Activated naive CD4-positive, alpha-beta T cell treated with Interleukin-2 at 50 U/mL for 16 hours (primary cell): ENCODE data around the gene PKDREJ.
A peak's percentile ranks its signal among the peaks of the same experiment; 100 is the strongest.

Experiments used
- DNase-seq: peaks from one replicate; pipeline ENCODE4 v3.0.0-alpha.2; 2020

PKDREJ gene

DNA sequence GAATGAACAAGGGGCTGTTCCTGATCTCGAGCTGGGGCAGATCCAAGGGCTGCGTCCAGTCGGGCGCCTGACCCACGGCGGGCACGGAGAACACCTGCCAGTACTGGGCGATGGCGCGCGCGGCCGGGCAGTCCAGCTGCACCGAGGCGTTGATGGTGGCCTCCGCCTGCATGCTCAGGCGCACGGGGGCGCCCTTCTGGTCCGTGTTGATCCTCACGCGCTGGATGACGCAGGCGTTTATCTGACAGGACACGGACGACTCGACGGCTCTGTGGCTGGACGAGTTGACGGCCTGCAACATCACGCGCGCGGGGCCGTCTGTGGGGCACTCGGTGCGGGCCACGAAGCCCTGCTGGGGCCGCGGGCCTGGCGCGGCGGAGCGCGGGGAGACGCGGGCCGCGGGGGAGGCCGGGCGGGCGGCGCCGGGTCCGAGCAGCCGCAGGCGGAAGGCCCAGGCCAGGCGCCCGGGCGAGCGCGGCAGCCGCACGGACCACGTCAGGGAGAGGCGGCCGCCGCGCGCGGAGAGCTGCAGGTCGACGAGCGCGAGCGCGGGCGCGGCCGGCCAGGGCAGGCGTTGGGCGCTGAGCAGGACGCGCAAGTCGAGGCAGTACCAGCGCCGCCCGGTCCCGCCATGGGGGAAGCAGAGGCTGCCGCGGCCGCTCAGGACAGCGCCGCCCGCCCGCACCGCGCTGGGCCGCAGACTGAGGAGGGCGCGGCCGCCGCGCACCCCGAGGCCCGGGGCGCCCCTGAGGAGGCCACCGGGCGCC, 511 bp downstream of the PKDREJ start:
- DNase-seq, result peak; percentile 17

DNA sequence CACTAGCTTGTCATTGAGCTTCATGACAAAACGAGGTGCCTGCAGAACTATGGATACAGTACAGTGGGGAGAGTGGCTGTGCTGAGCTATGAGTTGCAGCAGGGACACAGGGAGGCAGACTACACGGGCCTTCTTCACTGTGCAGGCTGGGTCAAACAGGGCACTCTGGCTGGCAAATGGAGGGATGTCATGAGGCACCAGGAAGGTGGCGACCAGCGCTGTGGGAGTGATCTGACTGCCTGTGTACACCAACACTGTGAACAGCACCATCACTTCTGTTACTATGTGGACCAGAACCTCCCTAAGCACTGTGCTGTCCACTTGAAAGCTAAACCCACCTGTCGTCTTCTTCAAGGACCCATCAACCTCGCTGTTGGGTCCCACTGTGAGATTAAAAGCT, 3.1 kb downstream of the PKDREJ start:
- no peak for DNase-seq

DNA sequence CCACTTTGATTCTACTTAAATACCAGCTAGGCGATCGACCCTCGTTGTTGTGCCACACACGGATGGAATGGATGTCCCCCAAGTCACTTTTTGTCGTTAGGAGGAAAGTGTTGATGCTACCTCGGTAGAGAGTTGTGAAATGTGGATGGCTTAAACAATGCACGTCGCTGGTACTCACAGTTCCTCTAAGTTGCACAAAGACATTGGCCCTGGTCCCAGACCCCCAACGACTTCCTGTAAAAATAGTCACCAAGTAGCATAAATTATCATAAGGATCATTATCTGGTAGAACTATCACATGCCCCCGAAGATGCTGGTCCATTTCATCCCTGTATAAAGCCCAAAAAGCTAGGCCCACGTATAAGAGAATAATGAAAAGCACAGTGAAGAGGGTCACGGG, 3.8 kb downstream of the PKDREJ start:
- DNase-seq, result no peak

DNA sequence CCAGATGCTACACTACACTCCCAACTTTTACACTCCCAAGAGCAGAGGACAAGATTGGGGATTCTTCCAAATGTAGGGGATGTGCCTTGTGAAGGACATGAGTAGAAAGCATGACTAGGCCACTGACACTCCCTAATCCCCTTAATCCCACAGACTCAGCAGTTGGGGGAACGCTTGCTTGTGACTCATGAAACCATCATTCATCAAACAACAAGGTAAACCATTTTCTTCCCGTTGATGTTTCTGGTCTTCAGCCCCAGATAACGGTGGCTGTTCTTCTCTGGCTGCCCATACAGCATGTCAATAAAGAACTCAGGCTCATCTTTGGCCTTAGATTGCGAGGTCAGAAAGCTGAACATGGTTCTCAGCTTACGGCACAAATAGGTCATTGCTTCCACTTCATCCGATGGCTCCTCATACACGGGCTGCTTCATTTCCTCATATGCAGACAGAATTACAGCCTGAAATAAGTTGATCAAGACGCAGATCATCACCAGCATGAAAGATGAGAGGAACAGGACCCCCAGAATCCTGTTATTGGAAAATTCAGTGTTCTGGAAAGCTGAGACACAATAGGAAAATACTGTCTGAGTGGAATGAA, 6.7 kb downstream of the PKDREJ start:
- DNase-seq, result no peak

DNA sequence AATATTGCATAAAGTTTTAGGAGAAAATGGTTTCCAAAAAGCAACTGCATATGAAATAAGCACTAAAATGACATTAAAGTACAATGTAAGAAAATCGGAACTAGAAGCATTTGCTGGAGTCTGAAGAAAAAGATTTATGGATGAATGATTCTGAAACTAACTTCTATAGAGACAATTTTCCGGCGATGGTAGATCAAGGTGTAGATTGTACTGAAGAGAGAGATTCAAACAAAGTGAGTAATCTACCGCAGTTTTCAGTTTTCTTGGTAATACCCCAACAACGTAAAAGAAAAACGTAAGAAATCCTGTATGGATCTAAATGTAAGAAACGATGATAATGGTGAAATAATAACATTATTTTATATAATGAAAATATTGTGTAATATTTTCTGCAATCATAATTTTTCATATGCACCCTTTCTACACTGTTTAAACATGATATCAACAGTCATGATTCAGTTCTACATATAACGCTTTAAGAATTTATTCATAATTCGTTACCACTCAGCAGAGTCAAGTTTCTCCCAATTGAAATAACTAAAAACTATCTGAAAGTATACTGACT, 11.2 kb downstream of the PKDREJ start:
- no peak for DNase-seq

- DNase-seq, result no peak
Observed at GRCh38 chr22:46251266-46251665, 11.9 kb downstream of the PKDREJ start.

DNA sequence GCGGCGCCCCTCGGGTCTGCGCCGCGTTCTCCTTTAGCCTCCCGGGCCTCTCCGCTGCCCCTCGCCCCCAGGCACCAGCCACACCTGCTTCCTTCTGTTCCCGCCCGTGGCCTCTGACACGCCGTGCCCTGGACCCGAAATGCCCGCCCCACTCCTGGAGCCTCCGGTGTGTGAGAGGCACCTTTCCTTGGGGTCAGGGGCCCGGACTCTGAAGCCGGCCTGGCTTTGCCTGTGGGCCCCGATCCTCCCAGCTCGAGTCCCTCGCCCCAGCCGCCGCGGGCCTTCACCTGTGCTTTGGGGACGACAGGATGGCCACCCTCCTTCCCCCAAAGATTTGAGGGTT, 12.4 kb downstream of the PKDREJ start:
- DNase-seq, result peak; percentile 9

DNA sequence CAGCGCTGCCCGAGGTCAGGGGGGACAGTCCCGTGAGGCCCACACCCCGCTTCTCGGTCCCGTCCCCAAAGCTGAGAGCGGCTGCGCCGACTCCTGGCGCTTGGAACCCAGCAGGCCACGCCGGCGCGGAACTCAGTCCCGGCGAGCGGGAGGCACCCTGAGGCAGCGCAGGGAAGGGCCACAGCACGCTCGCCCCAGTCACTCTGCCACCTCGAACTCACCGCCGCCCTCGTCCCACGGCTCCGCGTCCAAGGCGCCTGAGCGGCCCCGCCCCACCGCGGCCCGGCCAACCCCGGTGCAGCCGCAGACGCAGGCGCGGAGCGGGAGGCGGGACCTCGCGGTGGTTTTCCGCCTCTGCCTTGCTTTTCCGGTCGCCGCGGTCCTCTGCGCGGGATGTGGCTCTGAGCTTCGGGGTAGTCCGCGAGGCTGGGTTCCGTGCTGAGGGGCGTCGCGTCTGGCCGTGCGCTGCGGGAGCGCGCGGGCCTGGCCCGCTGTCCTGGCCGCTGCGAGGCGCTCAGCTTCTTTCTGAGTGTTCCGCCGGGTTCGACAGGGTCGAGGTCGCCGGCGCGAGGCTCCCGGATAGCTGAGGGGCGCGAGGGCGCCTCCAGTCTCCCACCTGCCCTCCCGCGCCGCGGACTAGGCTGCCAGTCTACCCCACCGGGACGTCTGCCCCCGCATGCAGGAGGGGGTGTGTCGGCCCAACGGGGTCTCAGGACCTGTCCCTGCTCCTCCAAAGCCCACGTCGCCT, 12.9 kb downstream of the PKDREJ start, which contains the start of gene CDPF1:
CDPF1 (minus strand) TSS at position 259 of the 748 bp plus-strand sequence. CDS start 2,009 bp downstream, outside the sequence.
- peak; percentile 93 for DNase-seq

DNA sequence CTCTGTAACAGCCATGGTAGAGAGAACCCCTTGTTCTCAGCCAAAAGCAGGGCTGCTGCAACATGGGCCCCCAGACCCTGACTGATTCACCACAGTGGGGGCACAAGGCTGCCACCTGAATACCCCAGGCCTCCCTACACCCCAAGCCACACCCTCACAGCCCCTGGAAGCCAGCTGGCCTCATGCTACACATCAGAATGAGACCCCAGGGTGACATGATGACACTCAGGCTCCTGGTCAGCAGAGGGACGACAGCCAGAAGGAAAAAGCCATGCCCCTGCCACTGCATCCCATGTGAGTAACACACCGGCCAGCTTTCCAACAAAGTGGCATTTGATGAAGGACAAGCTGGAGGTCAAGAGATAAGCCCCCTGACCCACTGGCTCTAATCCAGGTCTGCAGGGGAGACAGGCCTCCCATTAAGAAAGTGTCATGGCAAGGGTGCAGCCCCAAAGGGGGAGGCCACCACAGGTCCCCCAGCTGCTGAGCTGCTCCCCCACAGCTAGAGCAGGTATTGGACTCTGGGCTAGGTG, 15.6 kb downstream of the PKDREJ start:
- no peak for DNase-seq

- DNase-seq, result no peak
Observed at GRCh38 chr22:46246178-46246577, 17.0 kb downstream of the PKDREJ start.

- DNase-seq, result no peak
Observed at GRCh38 chr22:46245511-46245910, 17.6 kb downstream of the PKDREJ start.

GRCh38 chr22:46244771-46245170, 18.4 kb downstream of the PKDREJ start:
- no peak for DNase-seq

DNA sequence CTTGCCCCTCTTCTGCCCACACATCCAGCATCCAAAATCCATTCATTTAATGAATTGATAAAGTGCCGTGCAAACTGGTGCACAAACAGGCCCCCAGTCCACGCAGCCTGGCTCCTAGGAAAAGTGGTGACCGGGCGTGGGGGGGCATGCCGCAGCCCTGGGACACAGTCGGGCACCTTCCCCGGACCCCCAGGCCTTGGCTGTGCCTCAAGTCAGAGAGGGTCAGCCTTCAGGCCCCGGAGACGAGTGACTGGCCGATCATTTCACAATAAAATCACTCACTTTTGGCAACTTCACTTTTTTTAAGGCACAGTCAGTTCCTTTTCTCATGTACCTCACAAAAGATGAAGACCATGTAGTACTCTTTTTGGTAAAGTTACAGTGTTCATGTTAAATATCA, 21.1 kb downstream of the PKDREJ start:
- DNase-seq, result no peak

DNA sequence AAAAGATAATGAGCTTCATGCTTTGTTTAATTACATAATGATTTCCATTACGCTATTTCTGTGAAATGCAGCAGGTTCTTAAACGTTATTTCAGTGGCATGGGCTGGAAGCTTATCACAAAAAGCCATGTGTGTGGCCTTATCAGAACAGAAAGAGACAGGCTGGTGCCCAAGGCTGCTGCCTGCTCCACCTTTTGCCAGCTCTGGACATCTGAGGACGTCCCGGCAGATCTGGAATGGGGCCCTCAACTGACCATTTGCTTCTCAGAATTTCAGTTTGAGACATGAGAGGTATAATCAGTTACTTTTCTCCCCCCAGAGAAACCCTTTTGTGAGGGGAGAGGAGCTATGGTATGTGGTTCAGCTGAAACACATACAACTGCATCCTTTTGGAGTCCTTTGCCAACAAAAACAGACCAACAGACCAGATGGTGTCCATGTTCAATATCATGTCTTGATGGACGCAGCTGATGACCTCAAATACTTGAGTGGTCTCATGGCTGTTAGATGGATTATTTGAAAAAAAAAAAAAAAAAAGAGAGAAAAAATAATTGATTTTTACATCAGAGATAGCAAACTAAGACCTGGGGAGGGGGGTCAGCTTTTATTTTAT, 21.6 kb downstream of the PKDREJ start:
- no peak for DNase-seq

- DNase-seq, result no peak
Observed at GRCh38 chr22:46240907-46241306, 22.2 kb downstream of the PKDREJ start.

GRCh38 chr22:46240506-46240905, 22.6 kb downstream of the PKDREJ start:
- no peak for DNase-seq

- no peak for DNase-seq
Observed at GRCh38 chr22:46240073-46240472, 23.1 kb downstream of the PKDREJ start.

DNA sequence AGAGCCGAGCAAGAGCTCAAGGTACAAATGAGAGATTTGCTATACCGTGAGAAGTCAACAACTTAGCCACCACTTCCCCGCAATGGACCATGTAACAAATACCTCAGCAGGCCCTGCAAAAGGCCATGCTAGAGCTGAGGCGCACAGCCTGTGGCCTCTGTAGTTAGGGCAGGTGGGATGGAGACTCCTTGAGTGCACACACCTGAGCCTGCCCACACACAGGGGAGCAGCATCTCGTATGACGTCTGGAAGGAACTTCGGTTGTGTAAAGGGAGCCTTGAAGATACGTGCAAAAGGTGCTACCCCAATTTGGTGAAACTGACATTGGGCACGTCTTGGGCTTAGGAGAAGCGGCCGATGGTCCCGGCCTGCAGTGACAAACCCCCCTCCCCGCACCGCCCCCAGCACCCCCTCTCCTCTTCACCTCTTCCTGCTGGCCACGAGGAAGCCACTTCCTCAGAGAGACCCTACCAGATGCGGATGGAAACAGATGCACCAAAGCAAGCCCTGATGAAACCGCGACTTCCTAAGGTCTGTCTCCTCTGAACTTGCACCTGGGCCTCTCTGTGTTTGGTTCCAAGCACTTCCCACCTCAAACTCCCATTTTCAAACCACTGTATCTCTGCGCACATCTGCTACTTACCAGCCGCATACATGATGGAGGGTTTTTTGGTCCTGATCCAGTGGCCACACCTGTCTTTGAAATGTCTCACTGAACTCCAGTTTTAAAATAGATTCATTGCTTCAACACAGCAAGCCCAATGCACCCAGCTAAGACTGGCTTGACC, 23.7 kb downstream of the PKDREJ start:
- no peak for DNase-seq

- no peak for DNase-seq
Observed at GRCh38 chr22:46238541-46238940, 24.6 kb downstream of the PKDREJ start.

DNA sequence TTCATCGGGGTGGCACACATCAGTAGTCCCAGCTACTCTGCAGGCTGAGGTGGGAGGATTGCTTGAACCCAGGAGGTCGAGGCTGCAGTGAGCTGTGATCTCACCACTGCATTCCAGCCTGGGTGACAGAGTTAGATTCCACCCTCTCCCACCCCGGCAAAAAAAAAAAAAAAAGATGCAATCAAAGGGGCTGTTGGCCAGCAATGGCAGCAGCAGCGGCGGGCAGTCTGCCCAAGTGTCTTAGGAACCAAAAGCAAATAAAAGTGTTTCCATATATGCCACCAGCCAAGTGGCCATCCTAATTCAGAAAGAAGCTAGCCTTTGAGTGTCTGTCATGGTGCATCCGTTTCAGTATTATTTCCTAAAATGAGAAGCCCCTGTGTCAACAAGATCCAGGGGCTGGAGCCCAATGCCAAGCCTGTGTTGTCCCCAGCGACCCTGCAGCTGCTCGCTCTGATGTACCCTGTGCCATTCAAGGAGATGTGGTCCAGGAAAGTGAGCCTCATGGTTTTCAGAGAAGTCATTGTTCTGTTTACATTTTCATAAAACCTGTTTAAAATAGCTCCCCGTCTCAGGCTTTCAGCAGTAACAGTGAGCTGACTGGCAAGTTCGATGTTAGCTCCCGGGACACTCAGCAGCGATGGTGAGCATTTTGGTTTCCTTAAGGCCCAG, 25.6 kb downstream of the PKDREJ start:
- DNase-seq, result no peak

DNA sequence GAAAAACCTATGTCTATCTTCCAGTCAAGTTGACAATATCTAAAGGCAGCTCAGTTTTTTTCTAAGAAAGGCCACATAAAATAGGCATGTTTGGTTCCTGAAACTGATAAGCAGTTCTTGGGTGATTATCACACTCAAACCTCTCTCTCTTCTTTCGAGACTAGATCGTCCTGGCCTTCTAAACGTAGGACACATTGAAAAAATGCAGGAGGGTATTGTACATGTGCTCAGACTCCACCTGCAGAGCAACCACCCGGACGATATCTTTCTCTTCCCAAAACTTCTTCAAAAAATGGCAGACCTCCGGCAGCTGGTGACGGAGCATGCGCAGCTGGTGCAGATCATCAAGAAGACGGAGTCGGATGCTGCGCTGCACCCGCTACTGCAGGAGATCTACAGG, 28.2 kb downstream of the PKDREJ start:
- no peak for DNase-seq

GRCh38 chr22:46233231-46233630, 29.9 kb downstream of the PKDREJ start:
- DNase-seq, result no peak
